ENCODE data around the gene PPL.
"Not testable (repeated sequence)": the region's sequence is repeated elsewhere in the genome, so short reads cannot be mapped to it uniquely, and the experiment has no call there.

Gene PPL

GRCh38 chr16:4908854-4909401 is 28.0 kb downstream of the PPL start:
- no peak for DNase-seq

GRCh38 chr16:4904942-4905615 is 31.9 kb downstream of the PPL start:
- no peak for DNase-seq

- no peak for DNase-seq
Measured at GRCh38 chr16:4904108-4904941, 32.6 kb downstream of the PPL start.

- DNase-seq: no peak
Measured at GRCh38 chr16:4902038-4902437, 34.9 kb downstream of the PPL start.

- no peak for DNase-seq
Measured at GRCh38 chr16:4900750-4901149, 36.2 kb downstream of the PPL start.

GRCh38 chr16:4900036-4900435 is 36.9 kb downstream of the PPL start:
- DNase-seq: no peak

- DNase-seq: no peak
Measured at GRCh38 chr16:4899474-4899846, 37.5 kb downstream of the PPL start.

- no peak for DNase-seq
Measured at GRCh38 chr16:4898811-4899473, 38.0 kb downstream of the PPL start.

- no peak for DNase-seq
Measured at GRCh38 chr16:4897328-4897727, 39.6 kb downstream of the PPL start.

GRCh38 chr16:4896761-4897160 is 40.2 kb downstream of the PPL start:
- DNase-seq: not testable (repeated sequence)

GRCh38 chr16:4895366-4895765 is 41.6 kb downstream of the PPL start:
- no peak for DNase-seq

- DNase-seq: no peak
Measured at GRCh38 chr16:4894276-4895150, 42.4 kb downstream of the PPL start.

GRCh38 chr16:4893103-4893862 is 43.7 kb downstream of the PPL start:
- DNase-seq: no peak

GRCh38 chr16:4892361-4893102 is 44.4 kb downstream of the PPL start:
- DNase-seq: no peak

- DNase-seq: no peak
Measured at GRCh38 chr16:4891886-4892216, 45.1 kb downstream of the PPL start.

GRCh38 chr16:4891097-4891885 is 45.7 kb downstream of the PPL start:
- DNase-seq: no peak

GRCh38 chr16:4890686-4891085 is 46.3 kb downstream of the PPL start:
- no peak for DNase-seq

GRCh38 chr16:4890026-4890425 is 46.9 kb downstream of the PPL start:
- no peak for DNase-seq

- no peak for DNase-seq
Measured at GRCh38 chr16:4888428-4889135, 48.4 kb downstream of the PPL start.

- no peak for DNase-seq
Measured at GRCh38 chr16:4886151-4886550, 50.8 kb downstream of the PPL start.
